Tibial nerve (tissue), 4 donors: ENCODE data around the gene PHLDA1.

ENCODE experiments used
- CTCF ChIP-seq, 5 experiments: fragments of 200-600 bp in 3 of 5; fragments of 450-650 bp in 2 of 5; sonication (generic) in 3 of 5; IDR thresholded peaks; one replicate each; pipeline ENCODE4 v1.5.1; 2016 to 2019; ENCODE audit warnings: antibody characterized with exemption in 5 of 5, mild to moderate bottlenecking in 3 of 5, moderate library complexity in 2 of 5
- EP300 ChIP-seq, 2 donors: sonication (generic); formaldehyde crosslinking; IDR thresholded peaks; one replicate each; pipeline ENCODE4 v1.6.1; 2017; ENCODE audit warnings: antibody characterized with exemption in 2 of 2, mild to moderate bottlenecking in 1 of 2

GRCh38 chr12:76078748-76079147 is 47.2 kb upstream of the PHLDA1 start:
- TF ChIP-seq CTCF (IDR thresholded peaks at IDR 0.05) (no peak), EP300 (IDR thresholded peaks at IDR 0.05) (no peak)
